Kidney tubule cell (primary cell): Measurements from ENCODE around the gene SKIC3.

Source experiments
- DNase-seq: peaks from one replicate; pipeline ENCODE4 v3.0.0-alpha.2; 2018; ENCODE audit warnings: low spot score

Gene SKIC3

DNA sequence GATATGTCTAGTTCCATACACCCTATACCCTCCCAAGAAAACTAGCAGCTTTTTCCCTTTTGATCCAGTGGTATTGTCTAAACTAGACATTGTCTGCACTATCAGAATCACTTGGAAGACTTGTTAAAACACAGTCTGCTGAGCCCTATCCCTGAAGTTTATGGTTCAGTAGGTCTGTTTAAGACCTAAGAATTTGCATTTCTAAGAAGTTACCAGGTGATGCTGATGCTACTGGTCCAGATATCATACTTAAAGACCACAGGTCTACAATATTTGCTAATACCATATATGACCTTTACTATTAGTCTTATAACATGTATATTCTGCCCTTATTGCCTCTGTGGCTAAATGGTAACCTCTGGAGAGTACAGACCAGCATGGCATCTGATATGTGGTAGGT, 23.3 kb downstream of the SKIC3 start:
- no peak for DNase-seq

GRCh38 chr5:95530416-95530815, 24.4 kb downstream of the SKIC3 start:
- peak; percentile 86 for DNase-seq

DNA sequence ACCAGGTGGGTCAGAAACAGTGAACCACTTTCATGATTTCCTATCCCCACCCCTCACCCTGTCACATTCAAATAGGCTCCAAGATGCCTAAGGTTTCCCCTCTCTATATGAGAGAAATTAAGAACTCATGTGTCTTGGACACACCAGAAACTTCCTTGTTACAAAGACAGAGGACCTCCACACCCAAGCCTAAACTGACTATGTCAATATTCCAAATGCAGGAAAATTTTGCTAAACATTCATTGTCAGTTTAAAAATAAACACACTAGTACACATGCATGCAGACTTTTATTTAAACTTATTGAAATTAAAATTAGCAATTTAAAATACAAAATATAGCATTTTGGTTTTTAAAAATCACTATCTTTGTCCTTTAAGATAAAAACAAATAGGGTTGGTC, 26.2 kb downstream of the SKIC3 start:
- DNase-seq = no peak

DNA sequence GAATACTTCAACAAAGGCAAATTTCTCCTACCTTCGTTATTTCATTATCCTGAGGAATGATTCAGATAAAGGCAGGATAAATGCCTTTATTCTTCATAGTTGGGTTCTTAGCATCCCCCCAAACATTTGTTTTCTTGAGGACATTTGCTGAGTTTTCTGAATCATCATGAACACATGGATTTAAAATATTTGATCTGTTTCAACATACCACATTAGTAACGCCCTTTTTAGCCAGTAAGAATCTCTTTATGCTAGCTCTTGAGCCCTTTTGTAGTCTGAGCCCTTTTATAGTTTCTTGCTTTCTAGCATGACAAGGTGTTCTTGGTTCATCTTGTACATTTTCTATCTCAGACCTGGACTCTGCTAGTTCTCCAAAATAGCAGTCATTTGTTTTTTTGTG, 27.9 kb downstream of the SKIC3 start:
- DNase-seq = no peak

DNA sequence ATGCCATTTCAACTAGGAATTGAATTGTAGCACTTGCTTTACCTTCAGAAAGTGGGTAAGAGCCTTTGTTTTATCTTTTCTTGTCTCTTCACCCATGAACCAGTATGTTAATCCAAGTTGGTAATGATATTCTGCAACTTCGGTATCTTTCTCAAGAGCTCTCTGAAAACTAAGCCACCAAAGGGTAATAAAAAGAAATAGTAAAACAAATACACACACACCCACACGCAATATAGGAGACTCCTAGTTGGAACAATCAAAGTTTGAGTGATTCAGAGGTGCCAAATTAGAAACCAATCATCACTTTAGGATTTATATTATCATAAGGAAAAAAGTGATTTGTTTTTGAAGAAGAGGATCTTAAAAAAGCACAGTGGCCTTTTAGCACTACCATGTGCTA, 30.4 kb downstream of the SKIC3 start:
- no peak for DNase-seq

DNA sequence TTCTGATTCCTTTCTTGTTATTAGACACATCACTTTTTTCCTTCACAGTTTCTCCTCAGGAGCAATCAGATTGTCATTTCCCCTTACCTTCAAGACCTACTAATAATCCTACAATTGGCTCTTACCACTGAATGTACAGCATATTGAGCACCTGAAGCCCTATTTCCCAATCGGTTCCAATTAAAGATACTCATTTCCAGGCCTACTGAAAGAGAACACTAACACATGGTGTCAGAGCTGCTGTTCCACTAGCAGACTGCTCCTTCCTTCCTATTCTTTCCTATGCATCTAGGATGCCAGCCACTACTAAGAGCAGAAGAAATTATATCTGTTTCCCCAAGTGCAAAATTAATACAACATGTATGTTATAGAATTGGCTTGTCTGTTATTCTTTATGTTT, 34.6 kb downstream of the SKIC3 start:
- no peak for DNase-seq

GRCh38 chr5:95519681-95520080, 35.1 kb downstream of the SKIC3 start:
- no peak for DNase-seq

DNA sequence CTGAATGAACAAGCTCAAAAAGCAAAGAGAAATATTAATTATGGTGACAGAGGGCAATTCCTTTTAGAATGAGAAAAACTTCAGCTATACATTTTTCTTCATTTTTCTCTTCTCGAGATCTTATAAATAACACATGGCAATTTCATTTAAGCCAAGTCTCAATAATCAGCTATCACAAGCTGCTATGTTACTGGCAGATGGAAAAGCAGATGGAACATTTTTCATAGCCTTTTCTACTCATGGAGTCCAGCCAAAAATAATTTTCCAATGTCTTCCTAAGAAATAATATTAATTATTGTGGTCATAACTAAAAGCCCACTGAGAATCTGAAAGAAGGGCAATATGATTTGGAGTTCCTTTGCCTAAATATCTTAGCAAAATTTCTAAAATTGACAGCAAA, 35.6 kb downstream of the SKIC3 start:
- no peak for DNase-seq

- no peak for DNase-seq
Measured at GRCh38 chr5:95518417-95518816, 36.4 kb downstream of the SKIC3 start.

DNA sequence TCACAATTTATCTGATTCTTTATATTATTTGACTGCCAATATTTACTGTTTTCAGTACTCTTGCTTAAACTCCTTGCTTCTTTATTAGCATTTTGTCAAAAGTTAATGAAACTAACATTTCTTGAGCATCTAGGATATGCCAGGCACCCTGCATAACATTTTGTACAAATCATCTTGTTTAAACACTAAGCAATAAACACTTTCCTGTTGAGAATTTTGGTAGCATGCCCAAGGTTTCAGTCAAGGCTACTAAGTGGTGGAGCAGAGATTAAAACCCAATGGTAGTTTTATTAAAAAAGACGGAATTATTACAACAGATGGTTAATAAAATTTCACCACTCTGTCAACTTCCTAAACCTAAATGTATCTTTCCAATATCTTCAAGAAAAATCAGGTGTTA, 43.2 kb downstream of the SKIC3 start:
- no peak for DNase-seq

DNA sequence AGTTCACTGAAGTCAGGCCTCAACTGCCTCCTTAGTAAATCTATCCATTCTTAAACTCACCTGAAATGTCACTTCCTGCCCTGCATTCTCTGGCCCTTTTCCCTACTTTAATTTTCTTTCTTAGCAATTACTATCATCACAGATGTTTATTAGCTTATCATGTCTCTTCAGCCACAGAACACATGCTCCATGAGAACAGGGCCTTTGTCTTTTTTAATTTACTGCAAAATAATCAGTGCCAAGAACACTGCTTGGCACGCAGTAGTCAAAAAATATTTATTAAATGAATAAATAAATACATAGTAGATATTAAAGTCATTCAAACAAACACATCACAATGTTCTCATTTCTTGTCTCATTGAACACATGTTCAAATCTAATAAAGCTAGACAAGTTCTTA, 46.2 kb downstream of the SKIC3 start:
- no peak for DNase-seq
